Measurements from ENCODE around the gene STK10. TPM values are rescaled to one million over a fixed set of nuclear protein-coding genes. Genes with fewer than 3 reads are reported as not detected.

STK10 gene
- polyA plus RNA-seq, 1 donor (not counting 4 experiments of a cell fraction or from before 2014, with no cell fraction given), result 19.8 TPM

DNA sequence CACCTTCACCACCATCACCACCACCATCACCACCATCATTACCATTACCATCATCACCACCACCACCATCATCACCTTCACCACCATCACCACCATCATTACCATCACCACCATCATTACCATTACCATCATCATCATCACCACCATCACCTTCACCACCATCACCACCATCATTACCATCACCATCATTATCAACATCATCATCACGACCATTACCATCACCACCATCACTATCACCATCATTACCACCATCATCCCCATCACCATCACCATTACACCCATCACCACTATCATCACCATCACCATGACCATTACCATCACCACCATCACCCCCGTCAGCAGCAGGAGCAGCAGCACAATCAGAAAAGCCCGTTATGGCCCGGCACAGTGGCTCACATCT is 89.1 kb downstream of the STK10 start:
- Histone ChIP-seq H3K9ac (ENCODE audit: control insufficient read depth, extremely low read depth, insufficient read depth, low read length) (no peak overlapping the region), H3K36me3 (ENCODE audit: control insufficient read depth in 2 of 2, extremely low read depth in 1 of 2, insufficient read depth in 2 of 2, low read length in 2 of 2) (peaks cover 25 to 29% of the 10 kb centered on the region in 2 experiments), H3K9me3 (ENCODE audit: control insufficient read depth, low read depth, low read length) (no peaks in the 10 kb centered on the region), H3K4me3 (ENCODE audit: control insufficient read depth in 2 of 3, extremely low read depth in 1 of 3, insufficient read depth in 2 of 3, low read depth in 1 of 3, low read length in 3 of 3) (no peak overlapping the region), H3K27ac (ENCODE audit: control insufficient read depth, insufficient read depth, low read length) (no peak overlapping the region), H3K4me1 (ENCODE audit: control insufficient read depth, extremely low read depth, insufficient read depth, low read length) (peaks cover 25% of the 10 kb centered on the region), H3K27me3 (ENCODE audit: control insufficient read depth, extremely low read depth, insufficient read depth, low read length) (no peaks in the 10 kb centered on the region), H3K79me2 (ENCODE audit: control insufficient read depth, insufficient read depth, low read length) (peaks cover 1% of the 10 kb centered on the region), H4K20me1 (ENCODE audit: control insufficient read depth, extremely low read depth, insufficient read depth, low read length) (no peaks in the 10 kb centered on the region), H2AFZ (ENCODE audit: control insufficient read depth, low read length) (no peak overlapping the region), H3K9me1 (ENCODE audit: control insufficient read depth, extremely low read depth, insufficient read depth, low read length) (peaks cover 3% of the 10 kb centered on the region), H3K4me2 (ENCODE audit: control insufficient read depth, extremely low read depth, insufficient read depth, low read depth, low read length) (no peak overlapping the region)
- no peak for FAIRE-seq
- TF ChIP-seq EZH2 (IDR thresholded peaks at IDR 0.05; ENCODE audit: low read length), result no peak
- TF ChIP-seq, protein P1, sequence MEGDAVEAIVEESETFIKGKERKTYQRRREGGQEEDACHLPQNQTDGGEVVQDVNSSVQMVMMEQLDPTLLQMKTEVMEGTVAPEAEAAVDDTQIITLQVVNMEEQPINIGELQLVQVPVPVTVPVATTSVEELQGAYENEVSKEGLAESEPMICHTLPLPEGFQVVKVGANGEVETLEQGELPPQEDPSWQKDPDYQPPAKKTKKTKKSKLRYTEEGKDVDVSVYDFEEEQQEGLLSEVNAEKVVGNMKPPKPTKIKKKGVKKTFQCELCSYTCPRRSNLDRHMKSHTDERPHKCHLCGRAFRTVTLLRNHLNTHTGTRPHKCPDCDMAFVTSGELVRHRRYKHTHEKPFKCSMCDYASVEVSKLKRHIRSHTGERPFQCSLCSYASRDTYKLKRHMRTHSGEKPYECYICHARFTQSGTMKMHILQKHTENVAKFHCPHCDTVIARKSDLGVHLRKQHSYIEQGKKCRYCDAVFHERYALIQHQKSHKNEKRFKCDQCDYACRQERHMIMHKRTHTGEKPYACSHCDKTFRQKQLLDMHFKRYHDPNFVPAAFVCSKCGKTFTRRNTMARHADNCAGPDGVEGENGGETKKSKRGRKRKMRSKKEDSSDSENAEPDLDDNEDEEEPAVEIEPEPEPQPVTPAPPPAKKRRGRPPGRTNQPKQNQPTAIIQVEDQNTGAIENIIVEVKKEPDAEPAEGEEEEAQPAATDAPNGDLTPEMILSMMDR (optimal IDR thresholded peaks at IDR 0.05 in 1 of 3, IDR thresholded peaks at IDR 0.05 in 1 of 3, conservative IDR thresholded peaks at IDR 0.05 in 1 of 3; ENCODE audit: extremely low read depth in 1 of 3, insufficient read depth in 2 of 3, low read length in 3 of 3), result no peak
- no peak for DNase-seq (ENCODE audit: low read depth, low spot score)
- dilution Hi-C loops (cut with MboI; ENCODE audit: extremely low pct_ligation_motif_present, low sequenced_read_pairs), result no loop called here

DNA sequence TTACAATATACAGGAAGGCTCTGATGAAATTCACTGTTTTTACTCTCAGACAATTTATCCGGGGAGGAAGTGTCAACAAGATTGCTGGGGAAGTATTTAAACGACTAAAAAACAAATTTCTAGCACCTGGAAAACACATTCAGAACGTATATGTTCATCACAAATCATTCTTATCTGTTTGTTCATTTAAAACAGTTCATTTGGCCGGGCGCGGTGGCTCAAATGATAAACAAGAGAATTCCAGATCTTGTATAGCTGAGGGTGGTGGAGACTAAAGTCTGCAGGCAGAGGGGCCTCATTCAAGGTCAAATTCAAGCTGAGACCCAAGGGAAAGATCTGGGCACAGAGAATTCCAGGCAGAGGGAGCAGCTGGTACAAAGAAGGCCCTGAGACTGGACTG is 90.0 kb downstream of the STK10 start:
- Histone ChIP-seq H4K20me1 (ENCODE audit: control insufficient read depth, extremely low read depth, insufficient read depth, low read length) (no peaks in the 10 kb centered on the region), H3K4me3 (ENCODE audit: control insufficient read depth in 2 of 3, extremely low read depth in 1 of 3, insufficient read depth in 2 of 3, low read depth in 1 of 3, low read length in 3 of 3) (no peak overlapping the region), H3K9me1 (ENCODE audit: control insufficient read depth, extremely low read depth, insufficient read depth, low read length) (peaks cover 3% of the 10 kb centered on the region), H2AFZ (ENCODE audit: control insufficient read depth, low read length) (no peak overlapping the region), H3K27me3 (ENCODE audit: control insufficient read depth, extremely low read depth, insufficient read depth, low read length) (no peaks in the 10 kb centered on the region), H3K36me3 (ENCODE audit: control insufficient read depth in 2 of 2, extremely low read depth in 1 of 2, insufficient read depth in 2 of 2, low read length in 2 of 2) (peaks cover 26 to 29% of the 10 kb centered on the region in 2 experiments), H3K4me1 (ENCODE audit: control insufficient read depth, extremely low read depth, insufficient read depth, low read length) (peaks cover 17% of the 10 kb centered on the region), H3K27ac (ENCODE audit: control insufficient read depth, insufficient read depth, low read length) (no peak overlapping the region), H3K9ac (ENCODE audit: control insufficient read depth, extremely low read depth, insufficient read depth, low read length) (no peak overlapping the region), H3K9me3 (ENCODE audit: control insufficient read depth, low read depth, low read length) (no peaks in the 10 kb centered on the region), H3K4me2 (ENCODE audit: control insufficient read depth, extremely low read depth, insufficient read depth, low read depth, low read length) (no peak overlapping the region), H3K79me2 (ENCODE audit: control insufficient read depth, insufficient read depth, low read length) (peaks cover 1% of the 10 kb centered on the region)
- FAIRE-seq, result no peak
- DNase-seq (ENCODE audit: low read depth, low spot score), result no peak
- dilution Hi-C loops (cut with MboI; ENCODE audit: extremely low pct_ligation_motif_present, low sequenced_read_pairs), result no loop called here
- TF ChIP-seq, protein P1 (optimal IDR thresholded peaks at IDR 0.05 in 1 of 3, IDR thresholded peaks at IDR 0.05 in 1 of 3, conservative IDR thresholded peaks at IDR 0.05 in 1 of 3; ENCODE audit: extremely low read depth in 1 of 3, insufficient read depth in 2 of 3, low read length in 3 of 3), result no peak
- no peak for TF ChIP-seq EZH2 (IDR thresholded peaks at IDR 0.05; ENCODE audit: low read length)
